ENCODE results near the gene UGGT1. TPM values are rescaled to one million over a fixed set of nuclear protein-coding genes. Genes with fewer than 3 reads are reported as not detected.

The UGGT1 gene
- total RNA-seq, 1 experiment from 2014 or later: 51.8 TPM

DNA sequence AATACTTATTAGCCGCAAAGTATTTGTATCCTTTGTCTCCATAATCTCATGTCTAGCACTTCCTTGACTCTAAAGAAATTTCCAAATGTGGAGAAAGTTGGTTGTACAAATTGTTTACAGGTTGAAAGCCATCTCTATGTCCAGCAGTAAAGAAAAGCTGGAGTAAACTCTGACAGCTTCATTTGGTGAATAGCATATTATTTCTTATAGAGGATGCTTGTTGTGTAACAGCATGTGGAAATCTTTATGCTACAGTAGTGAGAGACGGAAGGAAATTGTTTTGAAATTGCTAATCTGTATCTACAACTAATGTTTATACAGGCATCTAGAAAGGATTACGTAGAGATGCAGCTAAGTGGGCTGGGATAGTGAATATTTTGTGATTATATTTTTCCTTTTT is 78.5 kb downstream of the UGGT1 start:
- Histone ChIP-seq H4K20me1 (ENCODE audit: insufficient read depth) (no peaks in the 10 kb centered on the region), H3K79me2 (ENCODE audit: insufficient read depth, low read length) (no peaks in the 10 kb centered on the region), H3K4me1 (ENCODE audit: control insufficient read depth in 1 of 2, insufficient read depth in 2 of 2, low read length in 2 of 2) (no peaks in the 10 kb centered on the region), H3K27ac (ENCODE audit: low read depth, low read length) (no peak overlapping the region), H3K9ac (ENCODE audit: low read length) (no peak overlapping the region), H3K9me2 (ENCODE audit: insufficient read depth) (no peaks in the 10 kb centered on the region), H3K4me2 (ENCODE audit: low read length) (no peak overlapping the region), H3K4me3 (replicated peaks in 1 of 2; ENCODE audit: low read depth in 1 of 2, low read length in 2 of 2) (no peak overlapping the region), H3K27me3 (ENCODE audit: insufficient read depth, low read length) (no peaks in the 10 kb centered on the region), H2AFZ (ENCODE audit: low read depth, low read length, poor library complexity, severe bottlenecking) (no peak overlapping the region), H3K36me3 (ENCODE audit: control insufficient read depth in 1 of 2, insufficient read depth in 2 of 2, low read length in 2 of 2) (peaks cover 13 to 61% of the 10 kb centered on the region in 2 experiments), H3K9me3 (ENCODE audit: control insufficient read depth in 1 of 2, insufficient read depth in 1 of 2, low read depth in 1 of 2, low read length in 2 of 2) (no peaks in the 10 kb centered on the region)
- RAD21 ChIA-PET (ENCODE audit: low non-redundant PET in 1 of 2, low total read pairs in 2 of 2, uncharacterized antibody in 2 of 2, unreplicated experiment in 2 of 2): no interaction called here
- CTCF ChIA-PET: no interaction called here
- intact Hi-C loops (cut with micrococcal nuclease): no loop called here
- POLR2A ChIA-PET: no interaction called here
- DNase-seq (ENCODE audit: low read depth, low spot score): no peak
- no peak for ATAC-seq
- TF ChIP-seq ELF1 (IDR thresholded peaks at IDR 0.05; ENCODE audit: borderline replicate concordance, low read depth) (no peak), EGR1 (IDR thresholded peaks at IDR 0.05; ENCODE audit: low read depth) (no peak), EZH2phosphoT487 (IDR thresholded peaks at IDR 0.05; ENCODE audit: borderline replicate concordance) (no peak), POLR2A (IDR thresholded peaks at IDR 0.05; ENCODE audit: borderline replicate concordance, extremely low read depth, insufficient read depth, insufficient read length) (no peak), SP1 (IDR thresholded peaks at IDR 0.05; ENCODE audit: low read depth) (no peak)
- TF ChIP-seq, protein P1, sequence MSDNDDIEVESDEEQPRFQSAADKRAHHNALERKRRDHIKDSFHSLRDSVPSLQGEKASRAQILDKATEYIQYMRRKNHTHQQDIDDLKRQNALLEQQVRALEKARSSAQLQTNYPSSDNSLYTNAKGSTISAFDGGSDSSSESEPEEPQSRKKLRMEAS (IDR thresholded peaks at IDR 0.05): no peak
- TF ChIP-seq, protein P2, sequence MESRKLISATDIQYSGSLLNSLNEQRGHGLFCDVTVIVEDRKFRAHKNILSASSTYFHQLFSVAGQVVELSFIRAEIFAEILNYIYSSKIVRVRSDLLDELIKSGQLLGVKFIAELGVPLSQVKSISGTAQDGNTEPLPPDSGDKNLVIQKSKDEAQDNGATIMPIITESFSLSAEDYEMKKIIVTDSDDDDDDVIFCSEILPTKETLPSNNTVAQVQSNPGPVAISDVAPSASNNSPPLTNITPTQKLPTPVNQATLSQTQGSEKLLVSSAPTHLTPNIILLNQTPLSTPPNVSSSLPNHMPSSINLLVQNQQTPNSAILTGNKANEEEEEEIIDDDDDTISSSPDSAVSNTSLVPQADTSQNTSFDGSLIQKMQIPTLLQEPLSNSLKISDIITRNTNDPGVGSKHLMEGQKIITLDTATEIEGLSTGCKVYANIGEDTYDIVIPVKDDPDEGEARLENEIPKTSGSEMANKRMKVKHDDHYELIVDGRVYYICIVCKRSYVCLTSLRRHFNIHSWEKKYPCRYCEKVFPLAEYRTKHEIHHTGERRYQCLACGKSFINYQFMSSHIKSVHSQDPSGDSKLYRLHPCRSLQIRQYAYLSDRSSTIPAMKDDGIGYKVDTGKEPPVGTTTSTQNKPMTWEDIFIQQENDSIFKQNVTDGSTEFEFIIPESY (IDR thresholded peaks at IDR 0.05; ENCODE audit: extremely low read depth, insufficient replicate concordance, low read length): no peak
- BruUV-seq (replicated peaks): no TSS peak

Data from HCT116 (cell line).